Measurements from ENCODE around the gene STAP1.
"Not testable (repeated sequence)": the region's sequence is repeated elsewhere in the genome, so short reads cannot be mapped to it uniquely, and the experiment has no call there.

DNA sequence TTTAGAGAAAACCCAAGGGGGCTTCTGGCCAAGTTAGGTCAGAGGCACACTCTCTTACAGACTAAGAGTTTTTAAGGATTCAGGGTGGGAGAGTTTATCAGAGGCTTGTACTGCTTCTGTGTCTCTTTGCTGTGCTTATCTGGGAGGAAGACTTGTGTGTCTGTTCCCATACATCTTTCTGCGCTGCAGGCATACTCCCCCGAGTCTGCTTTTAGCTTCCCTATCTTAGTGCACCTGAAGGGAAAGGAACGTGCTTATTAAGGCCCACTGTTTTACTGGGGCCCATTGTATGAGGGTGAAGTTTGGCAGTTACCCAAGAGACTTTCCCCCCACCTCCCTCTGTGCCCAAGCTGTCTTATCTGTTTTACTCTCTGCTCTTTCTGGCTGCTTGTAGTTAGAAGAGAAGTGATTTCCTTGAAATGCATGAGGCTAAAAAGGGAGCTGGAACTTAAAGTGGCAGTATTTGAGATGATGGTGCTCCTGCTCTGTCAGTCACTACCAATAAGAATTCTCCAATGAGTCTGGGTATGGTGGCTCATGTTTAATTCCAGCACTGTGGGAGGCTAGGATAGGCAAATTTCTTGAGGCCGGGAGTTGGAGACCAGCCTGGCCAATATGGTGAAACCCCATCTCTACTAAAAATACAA is 6.3 kb upstream of the STAP1 start:
- not testable (repeated sequence) for TF ChIP-seq POLR2A (IDR thresholded peaks at IDR 0.05)
- TF ChIP-seq, protein P1, sequence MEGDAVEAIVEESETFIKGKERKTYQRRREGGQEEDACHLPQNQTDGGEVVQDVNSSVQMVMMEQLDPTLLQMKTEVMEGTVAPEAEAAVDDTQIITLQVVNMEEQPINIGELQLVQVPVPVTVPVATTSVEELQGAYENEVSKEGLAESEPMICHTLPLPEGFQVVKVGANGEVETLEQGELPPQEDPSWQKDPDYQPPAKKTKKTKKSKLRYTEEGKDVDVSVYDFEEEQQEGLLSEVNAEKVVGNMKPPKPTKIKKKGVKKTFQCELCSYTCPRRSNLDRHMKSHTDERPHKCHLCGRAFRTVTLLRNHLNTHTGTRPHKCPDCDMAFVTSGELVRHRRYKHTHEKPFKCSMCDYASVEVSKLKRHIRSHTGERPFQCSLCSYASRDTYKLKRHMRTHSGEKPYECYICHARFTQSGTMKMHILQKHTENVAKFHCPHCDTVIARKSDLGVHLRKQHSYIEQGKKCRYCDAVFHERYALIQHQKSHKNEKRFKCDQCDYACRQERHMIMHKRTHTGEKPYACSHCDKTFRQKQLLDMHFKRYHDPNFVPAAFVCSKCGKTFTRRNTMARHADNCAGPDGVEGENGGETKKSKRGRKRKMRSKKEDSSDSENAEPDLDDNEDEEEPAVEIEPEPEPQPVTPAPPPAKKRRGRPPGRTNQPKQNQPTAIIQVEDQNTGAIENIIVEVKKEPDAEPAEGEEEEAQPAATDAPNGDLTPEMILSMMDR (IDR thresholded peaks at IDR 0.05): not testable (repeated sequence)
